ENCODE data around the gene AKAP8L. TPM values are rescaled to one million over a fixed set of nuclear protein-coding genes. Genes with fewer than 3 reads are reported as not detected.

AKAP8L gene
- total RNA-seq, 4 donors from 2014 or later, result 122 to 272 (median 204) TPM

- Histone ChIP-seq H3K36me3 (peaks cover 49% of the 10 kb centered on the region in 2 donors), H3K27me3 (no peaks in the 10 kb centered on the region), H3K9me3 (no peaks in the 10 kb centered on the region), H3K4me3 (replicated peaks in 1 of 3) (no peak overlapping the region), H3K4me1 (peaks cover 0 to 3% of the 10 kb centered on the region in 2 donors), H3K27ac (no peak overlapping the region)
- intact Hi-C loops (cut with DNase I), result no loop called here
- TF ChIP-seq CTCF (IDR thresholded peaks at IDR 0.05) (no peak), POLR2A (IDR thresholded peaks at IDR 0.05) (no peak)
- DNase-seq, result no peak
- 94% methylated on average over 23 to 31 of the region's 36 CpGs for WGBS, 2 donors
Measured at GRCh38 chr19:15425321-15425950, 6.6 kb upstream of the AKAP8L start.

DNA sequence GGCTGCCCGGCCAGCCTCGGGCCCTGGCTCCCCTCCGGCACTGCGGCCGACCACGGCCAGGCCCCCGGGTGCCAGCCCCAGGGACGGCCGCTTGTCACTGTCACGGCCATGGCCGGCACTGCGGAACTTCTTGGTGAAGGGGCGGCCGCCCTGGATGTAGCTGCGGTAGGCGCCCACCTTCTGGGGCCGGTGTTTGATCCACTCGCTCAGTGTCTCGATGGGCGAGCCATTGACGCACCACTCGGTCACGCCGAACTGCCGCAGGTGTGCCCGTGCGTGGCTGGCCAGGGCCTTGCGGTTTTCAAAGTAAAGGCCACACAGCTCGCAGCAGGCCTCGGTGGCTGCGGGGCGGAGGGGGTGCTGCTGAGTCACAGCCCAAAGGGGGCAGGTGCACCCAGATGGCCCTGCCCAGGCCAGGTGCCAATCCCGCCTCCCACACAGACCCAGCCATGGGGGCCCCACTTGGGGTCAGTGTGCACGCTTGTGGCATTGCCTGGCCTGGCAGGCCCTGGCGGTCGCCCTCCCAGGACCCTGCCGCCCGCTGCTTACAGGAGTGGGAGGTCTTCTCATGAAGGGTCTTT is 6.0 kb upstream of the AKAP8L start:
- no peaks in the 10 kb centered on the region for H3K9me3 ChIP-seq
- no peaks in the 10 kb centered on the region for H3K27me3 ChIP-seq
- no peak for DNase-seq
- WGBS, 2 donors, result 96 to 98% methylated on average over 10 to 31 of the region's 38 CpGs
- H3K4me3 ChIP-seq (replicated peaks in 1 of 3), result no peak overlapping the region
- H3K36me3 ChIP-seq, result peaks cover 49% of the 10 kb centered on the region in 2 donors
- no peaks in the 10 kb centered on the region for H3K4me1 ChIP-seq
- no peak overlapping the region for H3K27ac ChIP-seq
- intact Hi-C loops (cut with DNase I), result no loop called here
- TF ChIP-seq POLR2A (IDR thresholded peaks at IDR 0.05) (no peak), CTCF (IDR thresholded peaks at IDR 0.05) (no peak)

DNA sequence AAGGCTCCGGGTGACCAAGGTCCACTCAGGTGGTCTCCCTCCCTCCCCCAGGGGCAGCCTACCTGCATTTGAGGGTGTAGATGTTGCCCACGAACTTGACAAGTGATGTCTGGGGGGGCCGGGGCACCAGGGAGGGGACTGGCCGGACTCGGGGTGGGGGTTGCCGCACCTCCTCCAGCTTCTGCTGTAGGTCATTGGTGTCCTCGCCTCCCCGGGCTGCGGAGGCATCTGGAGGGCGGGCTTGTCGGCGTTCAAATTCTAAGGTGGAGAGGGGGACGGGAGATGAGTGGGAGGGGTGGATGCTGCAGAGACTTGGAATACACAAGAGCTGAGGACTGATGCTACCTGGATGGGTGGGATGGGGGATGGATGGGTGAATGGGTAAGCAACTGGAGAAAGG is 5.3 kb upstream of the AKAP8L start:
- Histone ChIP-seq H3K4me1 (peaks cover 4 to 5% of the 10 kb centered on the region in 2 donors), H3K9me3 (no peaks in the 10 kb centered on the region), H3K36me3 (peaks cover 49% of the 10 kb centered on the region in 2 donors), H3K27me3 (no peaks in the 10 kb centered on the region), H3K27ac (no peak overlapping the region), H3K4me3 (replicated peaks in 1 of 3) (no peak overlapping the region)
- 94 to 96% methylated on average over 12 to 13 of the region's 13 CpGs for WGBS, 2 donors
- DNase-seq, result no peak
- intact Hi-C loops (cut with DNase I), result no loop called here
- TF ChIP-seq CTCF (IDR thresholded peaks at IDR 0.05), result no peak
- TF ChIP-seq POLR2A (IDR thresholded peaks at IDR 0.05), result no peak

DNA sequence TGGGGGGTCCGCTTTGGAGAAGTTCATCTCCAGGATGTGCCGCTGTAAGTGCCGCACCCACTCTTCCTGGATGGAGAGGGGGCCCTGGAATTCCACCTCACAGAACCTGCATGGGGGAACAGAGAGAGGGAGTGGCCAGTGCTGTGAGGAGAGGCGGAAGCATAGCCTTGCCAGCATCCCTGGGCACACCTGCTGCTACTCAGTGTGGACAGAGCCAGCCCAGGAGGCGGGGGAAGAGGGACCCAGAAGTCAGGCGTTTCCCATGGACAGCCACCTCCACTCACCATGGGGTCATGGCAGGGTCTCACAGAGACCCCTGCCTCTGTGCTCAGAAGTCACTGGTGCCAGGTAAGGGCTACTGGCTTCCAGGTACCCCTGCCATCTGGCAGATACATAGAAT is 4.3 kb upstream of the AKAP8L start:
- no peaks in the 10 kb centered on the region for H3K9me3 ChIP-seq
- DNase-seq, result no peak
- 96 to 98% methylated on average over 5 to 6 of the region's 6 CpGs for WGBS, 2 donors
- TF ChIP-seq CTCF (IDR thresholded peaks at IDR 0.05) (no peak), POLR2A (IDR thresholded peaks at IDR 0.05) (no peak)
- intact Hi-C loops (cut with DNase I), result no loop called here
- no peak overlapping the region for H3K27ac ChIP-seq
- H3K4me1 ChIP-seq, result peaks cover 4 to 5% of the 10 kb centered on the region in 2 donors
- H3K4me3 ChIP-seq (replicated peaks in 1 of 3), result no peak overlapping the region
- H3K36me3 ChIP-seq, result peaks cover 49% of the 10 kb centered on the region in 2 donors
- no peaks in the 10 kb centered on the region for H3K27me3 ChIP-seq

GRCh38 chr19:15422296-15423075 is 3.7 kb upstream of the AKAP8L start:
- 95% methylated on average over 20 to 22 of the region's 22 CpGs for WGBS, 2 donors
- Histone ChIP-seq H3K36me3 (peaks cover 45 to 49% of the 10 kb centered on the region in 2 donors), H3K4me3 (replicated peaks in 1 of 3) (no peak overlapping the region), H3K27ac (no peak overlapping the region), H3K4me1 (peaks cover 8 to 9% of the 10 kb centered on the region in 2 donors), H3K9me3 (no peaks in the 10 kb centered on the region), H3K27me3 (no peaks in the 10 kb centered on the region)
- no peak for DNase-seq
- TF ChIP-seq POLR2A (IDR thresholded peaks at IDR 0.05), result no peak
- TF ChIP-seq CTCF (IDR thresholded peaks at IDR 0.05), result no peak
- intact Hi-C loops (cut with DNase I), result no loop called here
